Endometrial microvascular endothelial cells (primary cell): ENCODE data around the gene EN2. TPM values are rescaled to one million over a fixed set of nuclear protein-coding genes. Genes with fewer than 3 reads are reported as not detected.
"Not testable (repeated sequence)": the region's sequence is repeated elsewhere in the genome, so short reads cannot be mapped to it uniquely, and the experiment has no call there.

Experiments
- in situ Hi-C: cut with HindIII; loops from 2 replicates; pipeline ENCODE4 v1.10.0; 2017; ENCODE audit warnings: low sequenced_read_pairs, low pct_unique_long_range_greater_than_20kb; ENCODE audit errors: inconsistent ontology term
- total RNA-seq: library from RNA; depleted of rRNA; stranded (reverse); fragments of >200 nt; gene quantifications from one replicate; pipeline ENCODE4 v1.2.3, GENCODE V29; 2015; ENCODE audit errors: inconsistent ontology term

The EN2 gene
- total RNA-seq, 1 donor from 2014 or later: not detected

- in situ Hi-C loops: no loop called here
Observed at GRCh38 chr7:155424301-155425010, 33.5 kb upstream of the EN2 start.

GRCh38 chr7:155425011-155425340 is 33.0 kb upstream of the EN2 start:
- in situ Hi-C loops: no loop called here

- in situ Hi-C loops: no loop called here
Observed at GRCh38 chr7:155425887-155426286, 32.0 kb upstream of the EN2 start.

- in situ Hi-C loops: no loop called here
Observed at GRCh38 chr7:155426543-155427410, 31.2 kb upstream of the EN2 start.

GRCh38 chr7:155427411-155428038 is 30.4 kb upstream of the EN2 start:
- in situ Hi-C loops: no loop called here

GRCh38 chr7:155428171-155428834 is 29.6 kb upstream of the EN2 start:
- in situ Hi-C loops: no loop called here

GRCh38 chr7:155429651-155430050 is 28.3 kb upstream of the EN2 start:
- in situ Hi-C loops: no loop called here

GRCh38 chr7:155430606-155431005 is 27.3 kb upstream of the EN2 start:
- in situ Hi-C loops: no loop called here

GRCh38 chr7:155431231-155431630 is 26.7 kb upstream of the EN2 start:
- in situ Hi-C loops: no loop called here

- in situ Hi-C loops: no loop called here
Observed at GRCh38 chr7:155431711-155432110, 26.2 kb upstream of the EN2 start.

- in situ Hi-C loops: no loop called here
Observed at GRCh38 chr7:155435110-155435509, 22.8 kb upstream of the EN2 start.

GRCh38 chr7:155437836-155438235 is 20.1 kb upstream of the EN2 start:
- in situ Hi-C loops: no loop called here

- in situ Hi-C loops: no loop called here
Observed at GRCh38 chr7:155438777-155439176, 19.2 kb upstream of the EN2 start.

GRCh38 chr7:155439311-155440017 is 18.5 kb upstream of the EN2 start:
- in situ Hi-C loops: no loop called here

- in situ Hi-C loops: no loop called here
Observed at GRCh38 chr7:155440018-155440410, 17.9 kb upstream of the EN2 start.

GRCh38 chr7:155441856-155442255 is 16.1 kb upstream of the EN2 start:
- in situ Hi-C loops: no loop called here

- in situ Hi-C loops: no loop called here
Observed at GRCh38 chr7:155444746-155445145, 13.2 kb upstream of the EN2 start.

- in situ Hi-C loops: not testable (repeated sequence)
Observed at GRCh38 chr7:155445606-155446005, 12.3 kb upstream of the EN2 start.

- in situ Hi-C loops: no loop called here
Observed at GRCh38 chr7:155447603-155448002, 10.3 kb upstream of the EN2 start.
